ENCODE results near the gene WDR77.

The WDR77 gene

GRCh38 chr1:111490220-111490619 lies 41.2 kb upstream of the WDR77 start:
- no peaks in the 10 kb centered on the region for H3K9me3 ChIP-seq (replicated peaks in 1 of 2; ENCODE audit: control insufficient read depth in 2 of 2, insufficient read depth in 1 of 2, low read depth in 1 of 2, low read length in 2 of 2)
- no peak overlapping the region for H2BK12ac ChIP-seq (ENCODE audit: low read length)
- H3K4me1 ChIP-seq (ENCODE audit: control insufficient read depth in 2 of 2, insufficient read depth in 1 of 2, low read depth in 1 of 2, low read length in 2 of 2): no peaks in the 10 kb centered on the region
- H2BK5ac ChIP-seq (ENCODE audit: low read length): no peak overlapping the region
- no peak overlapping the region for H2AFZ ChIP-seq (ENCODE audit: low read length)
- H3K9ac ChIP-seq (ENCODE audit: low read depth, low read length, poor library complexity): no peak overlapping the region
- H3K23ac ChIP-seq (ENCODE audit: low read depth, low read length, poor library complexity): no peak overlapping the region
- H3K4ac ChIP-seq (ENCODE audit: low read length): no peak overlapping the region
- H2BK15ac ChIP-seq (ENCODE audit: low read length): no peak overlapping the region
- no CpG with 5 or more reads among the region's 4 CpGs for WGBS, 2 donors (ENCODE audit: extremely low coverage in 2 of 2, insufficient read length in 2 of 2, insufficient replicate concordance in 1 of 2)
- H3K27me3 ChIP-seq (ENCODE audit: control insufficient read depth in 3 of 3, insufficient read depth in 3 of 3, low read depth in 1 of 3, low read length in 3 of 3): peaks cover 0 to 10% (median 1%) of the 10 kb centered on the region in 3 experiments
- H4K91ac ChIP-seq (ENCODE audit: low read depth, low read length, poor library complexity): no peak overlapping the region
- H2AK5ac ChIP-seq (ENCODE audit: low read depth, low read length): no peak overlapping the region
- no peak overlapping the region for H3K4me2 ChIP-seq (ENCODE audit: insufficient read depth, low read length, poor library complexity, severe bottlenecking)
- no peak overlapping the region for H4K8ac ChIP-seq (ENCODE audit: low read depth, low read length)
- H3K4me3 ChIP-seq (ENCODE audit: low read length in 2 of 2): no peak overlapping the region
- no peak overlapping the region for H2BK120ac ChIP-seq (ENCODE audit: low read depth, low read length)
- no peak overlapping the region for H3K18ac ChIP-seq (ENCODE audit: low read length)
- no peak for DNase-seq (ENCODE audit: low spot score)
- H3K27ac ChIP-seq (replicated peaks; ENCODE audit: low read length): no peak overlapping the region
- no peak overlapping the region for H3K14ac ChIP-seq (ENCODE audit: low read length)
- no peaks in the 10 kb centered on the region for H3K79me1 ChIP-seq (ENCODE audit: low read depth, low read length)
- H3K36me3 ChIP-seq (replicated peaks in 1 of 2; ENCODE audit: control insufficient read depth in 2 of 2, insufficient read depth in 2 of 2, low read length in 2 of 2): no peaks in the 10 kb centered on the region

DNA sequence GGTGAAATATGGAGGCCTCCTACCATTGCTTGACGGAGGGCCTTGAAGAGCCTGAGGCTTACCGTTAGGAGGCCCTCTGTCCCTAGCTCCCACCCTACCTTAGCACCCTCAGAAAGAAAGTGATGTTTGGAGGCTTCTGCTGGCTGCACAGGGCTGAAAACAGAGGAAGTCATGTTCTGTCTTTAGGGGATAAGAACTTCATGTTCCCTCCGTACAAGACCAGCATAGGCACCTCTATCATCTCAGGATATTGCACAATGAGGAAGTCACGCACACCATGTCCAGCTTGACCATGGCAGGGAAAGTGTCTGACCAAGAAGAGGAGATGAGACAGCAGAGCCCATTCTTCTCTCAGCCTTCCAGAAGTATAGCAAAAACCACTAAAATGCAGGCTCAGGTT lies 40.5 kb upstream of the WDR77 start:
- H3K9me3 ChIP-seq (replicated peaks in 1 of 2; ENCODE audit: control insufficient read depth in 2 of 2, insufficient read depth in 1 of 2, low read depth in 1 of 2, low read length in 2 of 2): no peaks in the 10 kb centered on the region
- H3K18ac ChIP-seq (ENCODE audit: low read length): no peak overlapping the region
- no peak for DNase-seq (ENCODE audit: low spot score)
- no peaks in the 10 kb centered on the region for H3K79me1 ChIP-seq (ENCODE audit: low read depth, low read length)
- H2BK15ac ChIP-seq (ENCODE audit: low read length): no peak overlapping the region
- no peak overlapping the region for H4K91ac ChIP-seq (ENCODE audit: low read depth, low read length, poor library complexity)
- H3K4me3 ChIP-seq (ENCODE audit: low read length in 2 of 2): no peak overlapping the region
- H3K4me1 ChIP-seq (ENCODE audit: control insufficient read depth in 2 of 2, insufficient read depth in 1 of 2, low read depth in 1 of 2, low read length in 2 of 2): no peaks in the 10 kb centered on the region
- H4K8ac ChIP-seq (ENCODE audit: low read depth, low read length): no peak overlapping the region
- no peak overlapping the region for H3K14ac ChIP-seq (ENCODE audit: low read length)
- H2AK5ac ChIP-seq (ENCODE audit: low read depth, low read length): no peak overlapping the region
- H2BK5ac ChIP-seq (ENCODE audit: low read length): no peak overlapping the region
- no peak overlapping the region for H3K23ac ChIP-seq (ENCODE audit: low read depth, low read length, poor library complexity)
- H3K27me3 ChIP-seq (ENCODE audit: control insufficient read depth in 3 of 3, insufficient read depth in 3 of 3, low read depth in 1 of 3, low read length in 3 of 3): peaks cover 0 to 10% (median 1%) of the 10 kb centered on the region in 3 experiments
- WGBS, 2 donors (ENCODE audit: extremely low coverage in 2 of 2, insufficient read length in 2 of 2, insufficient replicate concordance in 1 of 2): no CpG with 5 or more reads among the region's 4 CpGs
- no peaks in the 10 kb centered on the region for H3K36me3 ChIP-seq (replicated peaks in 1 of 2; ENCODE audit: control insufficient read depth in 2 of 2, insufficient read depth in 2 of 2, low read length in 2 of 2)
- H3K4ac ChIP-seq (ENCODE audit: low read length): no peak overlapping the region
- H3K4me2 ChIP-seq (ENCODE audit: insufficient read depth, low read length, poor library complexity, severe bottlenecking): no peak overlapping the region
- no peak overlapping the region for H3K9ac ChIP-seq (ENCODE audit: low read depth, low read length, poor library complexity)
- no peak overlapping the region for H2BK12ac ChIP-seq (ENCODE audit: low read length)
- H2AFZ ChIP-seq (ENCODE audit: low read length): no peak overlapping the region
- no peak overlapping the region for H2BK120ac ChIP-seq (ENCODE audit: low read depth, low read length)
- no peak overlapping the region for H3K27ac ChIP-seq (replicated peaks; ENCODE audit: low read length)

DNA sequence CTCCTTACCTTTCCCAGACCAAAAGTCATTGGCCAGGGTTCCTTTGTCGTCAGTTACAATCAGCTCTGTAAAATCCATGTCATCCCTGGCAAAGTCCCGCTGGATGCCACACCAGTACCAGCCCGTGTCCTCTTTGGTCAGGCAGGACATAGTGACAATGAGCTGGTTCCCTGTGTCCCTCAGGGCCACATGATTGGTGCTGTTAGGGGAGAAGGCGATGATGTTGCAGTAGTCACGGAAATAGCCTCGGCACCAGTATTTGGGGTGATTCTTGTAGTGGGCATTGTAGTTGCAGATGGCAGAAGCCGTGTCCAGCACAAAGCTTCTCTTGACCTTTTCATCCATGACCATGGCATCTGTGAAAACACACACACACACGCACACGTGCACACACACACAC lies 39.6 kb upstream of the WDR77 start:
- Histone ChIP-seq H3K18ac (ENCODE audit: low read length) (no peak overlapping the region), H3K4me2 (ENCODE audit: insufficient read depth, low read length, poor library complexity, severe bottlenecking) (no peak overlapping the region), H4K8ac (ENCODE audit: low read depth, low read length) (no peak overlapping the region), H3K4ac (ENCODE audit: low read length) (no peak overlapping the region), H2BK12ac (ENCODE audit: low read length) (no peak overlapping the region), H3K27me3 (ENCODE audit: control insufficient read depth in 3 of 3, insufficient read depth in 3 of 3, low read depth in 1 of 3, low read length in 3 of 3) (peaks cover 0 to 10% (median 0%) of the 10 kb centered on the region in 3 experiments), H4K91ac (ENCODE audit: low read depth, low read length, poor library complexity) (no peak overlapping the region), H2AK5ac (ENCODE audit: low read depth, low read length) (no peak overlapping the region), H3K9me3 (replicated peaks in 1 of 2; ENCODE audit: control insufficient read depth in 2 of 2, insufficient read depth in 1 of 2, low read depth in 1 of 2, low read length in 2 of 2) (no peaks in the 10 kb centered on the region), H3K36me3 (replicated peaks in 1 of 2; ENCODE audit: control insufficient read depth in 2 of 2, insufficient read depth in 2 of 2, low read length in 2 of 2) (no peaks in the 10 kb centered on the region), H3K4me3 (ENCODE audit: low read length in 2 of 2) (no peak overlapping the region), H3K9ac (ENCODE audit: low read depth, low read length, poor library complexity) (no peak overlapping the region), H3K4me1 (ENCODE audit: control insufficient read depth in 2 of 2, insufficient read depth in 1 of 2, low read depth in 1 of 2, low read length in 2 of 2) (no peaks in the 10 kb centered on the region), H2BK120ac (ENCODE audit: low read depth, low read length) (no peak overlapping the region), H3K23ac (ENCODE audit: low read depth, low read length, poor library complexity) (no peak overlapping the region), H2AFZ (ENCODE audit: low read length) (no peak overlapping the region), H2BK5ac (ENCODE audit: low read length) (no peak overlapping the region), H3K27ac (replicated peaks; ENCODE audit: low read length) (no peak overlapping the region), H3K79me1 (ENCODE audit: low read depth, low read length) (no peaks in the 10 kb centered on the region), H3K14ac (ENCODE audit: low read length) (no peak overlapping the region), H2BK15ac (ENCODE audit: low read length) (no peak overlapping the region)
- DNase-seq (ENCODE audit: low spot score): no peak
- WGBS, 2 donors (ENCODE audit: extremely low coverage in 2 of 2, insufficient read length in 2 of 2, insufficient replicate concordance in 1 of 2): no CpG with 5 or more reads among the region's 9 CpGs

- H3K4me1 ChIP-seq (ENCODE audit: control insufficient read depth in 2 of 2, insufficient read depth in 1 of 2, low read depth in 1 of 2, low read length in 2 of 2): no peaks in the 10 kb centered on the region
- no peak overlapping the region for H3K4me2 ChIP-seq (ENCODE audit: insufficient read depth, low read length, poor library complexity, severe bottlenecking)
- H3K4ac ChIP-seq (ENCODE audit: low read length): no peak overlapping the region
- H3K23ac ChIP-seq (ENCODE audit: low read depth, low read length, poor library complexity): no peak overlapping the region
- no peaks in the 10 kb centered on the region for H3K9me3 ChIP-seq (replicated peaks in 1 of 2; ENCODE audit: control insufficient read depth in 2 of 2, insufficient read depth in 1 of 2, low read depth in 1 of 2, low read length in 2 of 2)
- H3K27ac ChIP-seq (replicated peaks; ENCODE audit: low read length): no peak overlapping the region
- H4K8ac ChIP-seq (ENCODE audit: low read depth, low read length): no peak overlapping the region
- no CpG with 5 or more reads among the region's 6 CpGs for WGBS, 2 donors (ENCODE audit: extremely low coverage in 2 of 2, insufficient read length in 2 of 2, insufficient replicate concordance in 1 of 2)
- H2BK15ac ChIP-seq (ENCODE audit: low read length): no peak overlapping the region
- H2AFZ ChIP-seq (ENCODE audit: low read length): no peak overlapping the region
- H3K9ac ChIP-seq (ENCODE audit: low read depth, low read length, poor library complexity): no peak overlapping the region
- no peaks in the 10 kb centered on the region for H3K79me1 ChIP-seq (ENCODE audit: low read depth, low read length)
- no peak overlapping the region for H2BK120ac ChIP-seq (ENCODE audit: low read depth, low read length)
- no peak overlapping the region for H3K18ac ChIP-seq (ENCODE audit: low read length)
- H3K4me3 ChIP-seq (ENCODE audit: low read length in 2 of 2): no peak overlapping the region
- DNase-seq (ENCODE audit: low spot score): no peak
- no peak overlapping the region for H2BK5ac ChIP-seq (ENCODE audit: low read length)
- H3K14ac ChIP-seq (ENCODE audit: low read length): no peak overlapping the region
- no peak overlapping the region for H2AK5ac ChIP-seq (ENCODE audit: low read depth, low read length)
- no peak overlapping the region for H2BK12ac ChIP-seq (ENCODE audit: low read length)
- peaks cover 0 to 18% (median 0%) of the 10 kb centered on the region in 3 experiments for H3K27me3 ChIP-seq (ENCODE audit: control insufficient read depth in 3 of 3, insufficient read depth in 3 of 3, low read depth in 1 of 3, low read length in 3 of 3)
- H4K91ac ChIP-seq (ENCODE audit: low read depth, low read length, poor library complexity): no peak overlapping the region
- H3K36me3 ChIP-seq (replicated peaks in 1 of 2; ENCODE audit: control insufficient read depth in 2 of 2, insufficient read depth in 2 of 2, low read length in 2 of 2): no peaks in the 10 kb centered on the region
Observed at GRCh38 chr1:111487133-111487532, 38.1 kb upstream of the WDR77 start.

Data from neuronal stem cell (in vitro differentiated cells).